Middle frontal gyrus (tissue), 1 donor: ENCODE data around the gene BMPR1B.
"Not testable (repeated sequence)": the region's sequence is repeated elsewhere in the genome, so short reads cannot be mapped to it uniquely, and the experiment has no call there.

Experiments used
- DNase-seq: peaks from one replicate; pipeline ENCODE4 v3.0.0-alpha.2; 2015; ENCODE audit warnings: low spot score; ENCODE audit errors: extremely low spot score

BMPR1B gene

DNA sequence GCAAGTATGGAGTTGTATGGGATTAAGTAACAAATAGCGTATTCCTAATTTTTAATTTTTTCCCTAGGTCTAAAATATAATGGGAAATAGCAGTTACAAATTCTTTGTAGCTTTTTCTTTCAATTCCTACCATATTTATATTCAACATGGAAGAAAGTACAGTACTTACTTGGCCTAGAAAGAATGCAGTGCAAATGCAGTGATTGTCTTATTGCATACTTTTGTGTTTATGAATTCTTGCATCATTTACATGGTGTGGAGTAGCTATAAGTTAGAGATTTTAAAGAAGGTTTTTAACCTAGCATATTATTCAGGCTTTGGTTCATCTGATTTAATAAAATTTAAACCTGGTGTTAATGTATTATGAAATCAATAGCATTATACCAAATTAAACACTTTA, 263.3 kb downstream of the BMPR1B start:
- no peak for DNase-seq

DNA sequence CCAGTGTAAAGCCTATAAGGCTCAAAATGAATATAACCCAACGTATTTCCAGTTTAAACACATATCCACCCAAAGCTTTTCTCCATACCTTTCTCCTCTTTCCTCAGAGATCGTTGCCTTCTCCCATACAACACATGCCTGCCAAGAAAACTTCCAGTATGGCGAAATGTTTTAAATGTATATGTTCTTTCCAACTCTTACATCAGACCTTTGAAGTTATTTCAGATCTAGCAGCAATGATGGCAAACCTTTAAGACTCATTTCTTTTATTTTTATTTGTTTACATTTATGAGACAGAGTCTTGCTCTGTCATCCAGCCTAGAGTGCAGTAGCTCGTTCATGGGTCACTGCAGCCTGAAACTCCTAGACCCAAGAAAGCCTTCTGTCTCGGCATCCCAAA, 265.4 kb downstream of the BMPR1B start:
- DNase-seq, result no peak

DNA sequence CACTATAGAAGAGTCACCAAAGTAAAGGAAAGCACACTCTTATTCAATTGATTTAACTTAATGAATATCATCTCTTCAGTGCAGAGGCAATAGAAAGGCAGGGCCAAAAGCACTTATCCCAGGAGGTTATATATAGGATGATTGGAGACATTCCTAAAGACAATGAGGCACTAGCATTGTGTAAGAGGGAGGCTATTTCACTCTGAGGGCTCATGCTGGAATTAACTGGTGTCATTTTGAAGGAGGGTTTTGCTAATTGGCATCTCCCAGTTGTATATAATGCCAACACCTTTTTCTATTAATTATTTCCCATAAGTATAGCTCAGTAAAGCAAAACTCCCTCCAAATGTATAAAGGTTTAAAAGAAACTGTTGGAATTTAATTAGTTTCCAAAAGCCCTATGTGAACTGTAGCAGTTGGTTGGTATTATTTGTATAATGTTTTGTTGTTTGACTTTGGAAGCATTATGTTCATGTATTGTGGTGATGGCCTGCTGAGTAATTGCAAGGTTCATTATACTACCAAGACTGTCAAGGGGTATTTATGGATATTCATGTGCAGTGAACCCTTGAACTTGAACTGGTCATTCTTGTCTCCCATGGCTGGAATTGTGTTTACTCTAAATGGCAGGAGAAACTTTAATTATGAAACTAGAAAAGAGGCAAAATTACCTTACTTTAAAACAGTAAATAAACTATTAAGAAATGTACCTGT, 270.3 kb downstream of the BMPR1B start:
- DNase-seq, result no peak

DNA sequence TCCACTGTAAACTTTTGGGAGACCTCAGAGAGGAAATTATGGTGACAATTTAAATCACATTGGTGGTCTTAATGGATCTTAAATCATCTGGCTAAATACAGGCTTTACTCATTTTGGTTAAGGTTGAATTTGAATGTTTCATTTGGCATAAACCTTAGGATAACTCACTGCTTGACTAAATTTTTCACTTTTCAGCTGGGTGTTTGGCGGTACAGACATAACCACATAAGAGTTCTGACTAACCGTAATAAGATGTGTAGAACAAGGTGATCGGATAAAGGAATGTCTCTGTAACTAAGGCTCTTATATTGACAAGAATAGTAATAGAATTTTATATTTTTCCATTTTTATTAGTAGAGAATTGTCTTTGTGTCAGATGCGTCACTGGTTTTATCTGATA, 281.0 kb downstream of the BMPR1B start:
- no peak for DNase-seq

DNA sequence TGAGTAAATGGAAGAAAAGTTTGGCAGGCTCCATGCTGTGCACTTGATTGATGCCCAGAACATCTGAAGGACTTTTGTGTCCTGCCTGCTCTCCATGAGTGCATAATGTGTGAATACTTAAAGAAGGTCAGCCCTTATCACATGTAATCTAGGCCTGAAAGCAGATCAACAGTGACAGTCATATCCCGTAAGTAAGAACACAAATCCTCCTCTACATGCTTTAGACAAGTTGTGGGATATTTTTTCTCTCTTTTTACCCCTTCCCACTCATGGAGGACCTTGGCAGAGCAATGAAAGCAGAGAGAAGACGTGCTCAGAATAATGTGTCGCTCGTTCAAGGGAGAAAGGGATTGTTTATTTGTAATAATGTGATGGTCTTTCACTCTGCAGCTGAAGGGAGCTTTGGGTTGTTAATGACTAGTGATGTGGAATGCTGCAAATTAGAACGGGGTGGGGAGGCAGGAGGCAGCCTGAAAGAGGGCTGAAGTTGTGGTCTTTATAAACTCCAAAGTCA, 286.6 kb downstream of the BMPR1B start:
- DNase-seq, result peak; percentile 24

DNA sequence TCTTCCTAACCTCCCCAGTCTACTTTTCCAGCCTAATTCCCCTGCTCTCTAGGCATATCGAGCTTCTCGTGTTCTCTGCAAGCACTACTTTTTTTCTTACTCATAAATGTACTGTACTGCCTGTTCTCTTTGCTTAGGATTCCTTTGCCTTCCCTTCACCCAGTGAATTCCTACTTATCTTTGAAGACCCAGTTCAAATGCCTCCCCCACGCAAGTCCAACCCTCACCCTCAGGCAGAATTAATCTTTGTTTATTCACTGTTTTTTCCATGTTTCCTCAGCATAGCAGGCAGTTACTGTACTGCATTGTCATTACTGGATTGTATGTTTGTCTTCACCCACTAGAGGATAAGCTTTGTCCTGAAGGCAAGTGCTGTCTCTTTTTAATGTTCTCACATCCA, 287.7 kb downstream of the BMPR1B start:
- DNase-seq, result no peak

DNA sequence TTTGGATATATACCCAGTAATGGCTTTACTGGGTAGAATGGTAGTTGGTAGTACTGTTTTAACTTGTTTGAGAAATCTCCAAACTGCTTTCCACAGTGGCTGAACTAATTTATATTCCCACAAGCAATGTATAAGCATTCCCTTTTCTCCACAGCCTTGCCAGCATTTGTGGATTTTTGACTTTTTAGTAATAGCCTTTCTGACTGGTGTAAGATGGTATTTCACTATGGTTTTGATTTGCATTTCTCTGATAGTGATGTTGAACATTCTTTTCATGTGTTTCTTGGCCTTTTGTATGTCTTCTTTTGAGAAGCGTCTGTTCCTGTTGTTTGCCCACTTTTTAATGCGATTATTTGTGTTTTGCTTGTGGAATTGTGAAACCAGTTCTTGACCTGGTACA, 290.5 kb downstream of the BMPR1B start:
- no peak for DNase-seq

DNA sequence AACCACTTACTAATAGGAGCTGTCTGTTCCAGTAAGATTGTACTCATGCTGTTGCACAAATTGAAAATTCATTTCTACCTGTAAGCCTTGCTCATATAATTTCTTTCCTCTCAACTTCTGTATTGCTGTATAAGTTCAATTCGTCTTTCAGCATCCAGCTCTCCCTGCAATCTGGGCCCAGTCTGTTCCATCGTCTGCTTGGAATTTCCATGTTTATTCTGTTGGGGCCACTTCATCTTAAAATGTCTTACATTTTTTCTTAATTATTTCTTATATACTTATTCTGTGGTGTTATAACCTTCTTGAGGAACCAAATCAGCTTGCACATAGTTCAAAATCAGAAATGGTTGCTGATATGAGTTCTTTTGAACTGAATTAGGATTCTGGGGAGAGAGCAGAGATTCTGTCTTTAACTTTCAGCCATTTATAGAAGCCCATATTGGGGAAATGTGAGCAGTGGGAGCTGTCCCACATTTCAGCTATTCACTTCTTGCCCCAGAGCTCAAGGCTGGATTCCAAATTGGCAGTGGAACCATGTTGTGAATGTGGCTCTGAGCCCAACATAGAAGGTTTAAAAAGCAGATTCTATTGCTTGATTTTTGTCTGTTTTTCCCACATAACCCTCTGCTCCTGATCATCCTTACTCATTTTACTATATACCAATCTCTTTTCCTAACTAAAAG, 291.9 kb downstream of the BMPR1B start:
- no peak for DNase-seq

DNA sequence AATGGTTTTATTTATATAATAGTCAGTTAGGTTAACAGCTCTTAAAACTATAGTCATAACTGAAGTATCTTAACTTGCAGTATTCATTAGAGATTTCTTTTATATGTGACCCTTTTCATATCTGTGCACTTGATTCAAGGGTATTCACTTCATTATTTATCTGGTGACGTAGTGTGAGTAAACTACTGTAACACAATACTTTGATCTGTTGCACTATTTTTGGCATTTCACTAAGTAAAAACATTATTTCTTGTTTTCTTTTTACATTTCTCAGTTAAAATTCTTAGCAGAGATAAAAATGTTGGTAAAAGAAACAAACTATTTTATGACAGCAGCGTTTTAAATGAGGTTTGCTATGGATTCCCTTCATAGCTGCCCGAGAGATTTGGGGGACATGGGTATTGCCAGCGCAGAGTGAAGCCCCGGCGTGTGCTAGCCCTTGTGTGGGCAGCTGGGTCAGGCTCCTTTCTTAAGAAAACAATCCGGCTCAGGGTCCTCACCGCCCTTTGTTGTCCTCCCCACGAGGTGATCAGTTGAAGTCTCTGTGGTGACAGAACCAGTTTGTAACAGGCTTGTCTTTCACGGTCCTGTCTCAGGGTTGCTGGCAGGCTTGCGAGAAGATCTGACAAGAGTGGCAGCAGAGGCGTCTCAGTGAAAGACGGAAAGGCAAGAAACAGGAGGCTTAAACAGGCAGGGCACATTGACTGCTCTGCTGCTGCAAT, 293.4 kb downstream of the BMPR1B start:
- no peak for DNase-seq

DNA sequence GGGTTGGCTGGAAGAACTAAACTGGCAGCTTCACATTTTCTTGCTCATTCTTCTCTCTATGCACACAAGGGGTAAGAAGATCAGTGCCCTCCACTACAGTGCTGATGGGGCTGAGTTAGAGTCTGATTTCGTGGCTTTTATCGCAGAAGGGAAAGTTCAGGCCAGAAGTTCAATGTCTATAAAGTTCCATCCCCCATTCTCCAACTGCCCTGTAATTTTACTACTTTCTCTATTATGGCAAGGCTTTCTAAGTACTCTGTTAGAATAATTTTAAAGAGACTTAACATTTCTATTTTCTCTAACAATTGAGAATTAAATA, 293.9 kb downstream of the BMPR1B start:
- DNase-seq, result no peak

DNA sequence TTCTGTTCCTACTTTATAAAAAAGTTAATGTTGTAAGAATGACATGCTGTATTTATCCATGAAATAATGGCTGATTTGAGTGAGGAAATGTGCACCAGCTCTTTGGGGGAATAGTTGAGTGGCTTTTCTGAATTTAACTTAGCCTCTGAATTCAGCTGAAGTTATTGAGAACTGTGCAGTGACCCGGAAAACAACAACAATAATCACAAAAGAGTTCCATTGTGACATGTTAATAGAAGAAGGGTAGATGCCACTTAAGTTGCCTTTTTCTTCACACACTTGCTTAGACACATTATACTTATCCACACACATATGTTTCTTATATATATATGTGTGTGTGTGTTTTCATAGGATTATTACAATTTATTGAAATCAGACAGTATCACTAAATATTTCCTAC, 301.2 kb downstream of the BMPR1B start:
- no peak for DNase-seq

DNA sequence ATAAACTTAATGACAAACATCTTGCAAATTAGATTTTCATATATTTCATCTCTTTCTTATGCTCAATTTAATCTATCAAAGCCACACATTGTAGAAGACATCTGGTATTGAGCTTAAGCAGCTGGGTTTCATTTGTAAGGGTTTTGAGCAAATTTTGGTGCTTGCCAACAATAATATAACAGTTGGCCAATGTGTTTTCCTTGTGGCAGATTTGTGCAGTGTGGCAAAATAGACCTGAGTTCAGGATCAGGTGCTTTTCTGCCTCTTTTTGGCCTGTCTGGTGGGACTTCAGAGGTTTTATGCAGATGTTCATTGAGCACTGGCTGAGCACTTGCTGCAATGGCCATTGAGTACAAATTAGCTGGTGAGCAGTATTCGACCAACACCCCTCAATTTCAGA, 301.9 kb downstream of the BMPR1B start:
- no peak for DNase-seq

DNA sequence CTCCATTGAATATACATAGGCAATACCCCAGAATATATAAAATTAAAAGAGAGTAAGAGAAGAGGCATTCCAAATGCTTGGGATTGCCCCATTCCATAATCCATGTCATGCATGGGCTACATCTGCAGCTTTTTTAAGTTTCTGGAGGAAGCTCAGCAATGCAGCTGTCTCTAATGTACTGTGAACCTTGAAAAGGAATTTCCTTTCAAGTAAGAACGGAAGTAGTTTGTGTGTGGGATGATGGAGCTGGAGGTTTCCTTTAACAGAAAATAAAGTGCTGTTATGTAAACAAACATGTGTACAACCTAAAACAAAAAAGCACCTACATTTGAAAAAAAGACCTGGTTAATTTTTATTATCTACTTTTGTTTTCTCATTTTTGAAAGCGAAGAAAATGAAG, 303.5 kb downstream of the BMPR1B start:
- no peak for DNase-seq

DNA sequence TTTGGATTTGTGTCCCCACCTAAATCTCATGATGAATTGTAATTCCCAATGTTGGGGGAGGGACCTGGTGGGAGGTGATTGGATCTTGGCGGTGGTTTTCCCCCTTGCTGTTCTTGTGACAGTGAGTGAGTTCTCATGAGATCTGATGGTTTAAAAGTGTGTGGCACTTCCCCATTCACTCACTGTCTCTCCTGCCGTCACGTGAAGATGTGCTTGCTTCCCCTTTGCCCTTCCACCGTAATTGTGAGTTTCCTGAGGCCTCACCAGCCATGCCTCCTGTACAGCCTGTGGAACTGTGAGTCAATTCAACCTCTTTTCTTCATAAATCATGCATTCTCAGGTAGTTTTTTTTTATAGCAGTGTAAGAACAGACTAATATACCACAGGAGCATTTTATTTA, 304.0 kb downstream of the BMPR1B start:
- not testable (repeated sequence) for DNase-seq

DNA sequence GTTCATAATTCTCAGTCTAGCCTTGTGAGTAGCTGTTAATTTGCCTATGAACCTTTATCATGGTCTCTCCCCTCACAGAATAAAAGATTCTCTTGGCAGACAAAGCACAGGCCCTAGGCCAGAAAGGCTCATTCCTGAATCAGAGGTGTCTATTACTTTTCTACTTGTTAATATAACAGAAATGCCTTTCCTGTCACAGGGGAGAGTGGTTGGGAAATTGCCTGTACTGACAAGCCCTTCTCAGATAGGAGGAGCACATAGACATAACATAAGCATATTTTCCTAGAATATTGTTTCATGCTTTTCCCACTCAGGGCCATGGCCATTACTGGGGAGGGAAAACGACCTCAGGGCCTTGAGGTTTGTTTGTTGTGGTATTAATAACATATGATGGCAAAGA, 308.3 kb downstream of the BMPR1B start:
- DNase-seq, result no peak

DNA sequence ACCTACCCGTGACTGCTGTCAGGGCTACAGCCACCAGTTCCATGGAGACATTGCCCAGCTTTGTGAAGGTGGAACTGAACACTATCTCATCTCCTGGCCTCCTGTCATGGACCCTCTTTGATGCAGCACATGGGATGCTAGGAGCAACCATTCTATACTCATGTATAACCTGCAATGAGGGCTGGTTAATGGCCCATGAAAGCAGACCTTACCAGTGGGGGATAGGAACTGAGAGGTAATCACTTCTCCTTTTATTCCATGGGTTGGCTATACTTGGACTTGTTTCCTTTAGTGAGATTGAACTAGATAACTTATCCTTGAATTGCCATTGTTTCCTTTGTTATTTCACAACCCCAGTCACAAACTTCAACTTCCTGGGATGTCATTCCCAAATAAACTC, 310.6 kb downstream of the BMPR1B start:
- no peak for DNase-seq

DNA sequence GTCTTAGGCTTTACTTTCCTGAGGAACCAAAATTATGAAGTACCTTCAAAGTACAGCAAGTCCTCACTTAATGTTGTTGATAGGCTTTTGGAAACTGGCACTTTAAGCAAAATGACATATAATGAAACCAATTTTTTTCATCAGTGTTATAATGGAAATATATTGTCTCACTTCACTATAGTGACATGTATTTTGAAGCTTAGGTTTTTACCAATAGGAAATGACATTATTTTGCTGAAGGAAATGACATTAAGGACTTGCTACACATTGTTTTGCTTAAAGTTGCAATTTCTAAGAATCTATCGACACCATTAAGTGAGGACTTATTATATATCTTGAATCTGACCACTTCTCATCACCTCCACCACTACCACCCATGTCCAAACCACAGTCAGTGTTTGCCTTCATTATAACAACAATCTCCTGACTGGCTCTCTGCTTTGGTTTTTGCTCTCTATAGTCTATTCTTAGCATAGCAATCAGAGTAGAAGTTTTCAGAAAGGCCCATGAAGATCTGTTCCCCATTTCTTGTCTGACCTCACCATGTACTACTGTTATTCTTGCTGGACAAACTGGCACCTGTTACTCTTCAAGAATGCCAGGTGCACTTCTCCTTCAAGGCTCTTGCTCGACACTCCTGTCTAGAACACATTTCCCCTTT, 311.2 kb downstream of the BMPR1B start:
- no peak for DNase-seq

DNA sequence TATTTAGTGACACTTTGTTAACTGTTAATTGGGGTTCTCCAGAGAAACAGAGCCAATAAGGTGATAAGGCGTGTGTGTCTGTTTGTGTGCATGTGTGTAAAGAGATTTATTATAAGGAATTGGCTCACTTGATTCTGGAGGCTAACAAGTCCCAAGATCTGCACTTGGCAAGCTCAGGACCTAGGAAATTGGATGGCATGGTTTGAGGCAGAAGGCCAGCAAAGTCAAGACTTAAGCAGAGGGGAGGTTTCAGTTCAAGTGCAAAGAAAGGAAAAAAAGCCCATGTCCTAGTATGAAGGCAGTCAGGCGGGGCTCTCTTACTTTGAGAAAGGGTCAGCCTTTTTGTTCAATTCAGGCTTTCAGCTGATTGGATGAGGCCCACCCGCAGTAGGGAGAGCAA, 314.1 kb downstream of the BMPR1B start:
- no peak for DNase-seq

DNA sequence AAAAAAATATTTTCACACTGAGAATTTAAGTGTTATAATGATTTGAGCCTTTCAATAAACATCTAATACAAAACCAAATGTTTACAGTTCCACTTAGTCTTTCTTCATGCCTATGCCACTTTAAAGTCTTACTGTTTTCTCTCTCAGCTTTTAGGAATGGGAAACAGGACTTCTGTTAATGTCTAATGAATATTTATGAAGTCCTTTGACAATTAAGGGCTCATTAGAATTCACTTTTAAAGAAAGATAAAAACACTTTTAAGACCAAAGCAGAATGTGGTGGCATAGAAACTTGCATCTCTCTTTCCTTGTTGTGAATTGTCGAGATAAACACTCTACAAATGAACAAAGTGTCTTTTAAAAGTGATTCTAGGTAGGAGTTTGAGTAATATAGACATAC, 315.9 kb downstream of the BMPR1B start:
- DNase-seq, result no peak

DNA sequence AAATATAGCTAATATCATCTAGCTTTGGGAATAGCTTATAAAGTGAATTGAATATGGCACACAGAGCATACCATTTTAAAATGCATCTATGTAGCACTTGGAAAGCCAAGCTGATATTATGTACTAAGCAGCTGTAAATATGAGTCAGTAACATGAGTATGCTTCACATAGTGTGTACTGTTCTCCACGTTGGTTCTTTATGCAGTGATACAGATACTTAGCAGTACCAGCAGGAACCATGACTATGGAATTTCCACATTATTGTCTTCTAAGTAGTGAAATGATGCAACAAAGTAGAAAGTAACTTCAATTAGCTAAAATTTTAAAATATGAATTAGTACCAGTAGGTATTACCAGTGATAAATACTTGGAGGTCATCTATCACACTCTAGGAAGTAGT, 320.1 kb downstream of the BMPR1B start:
- no peak for DNase-seq

DNA sequence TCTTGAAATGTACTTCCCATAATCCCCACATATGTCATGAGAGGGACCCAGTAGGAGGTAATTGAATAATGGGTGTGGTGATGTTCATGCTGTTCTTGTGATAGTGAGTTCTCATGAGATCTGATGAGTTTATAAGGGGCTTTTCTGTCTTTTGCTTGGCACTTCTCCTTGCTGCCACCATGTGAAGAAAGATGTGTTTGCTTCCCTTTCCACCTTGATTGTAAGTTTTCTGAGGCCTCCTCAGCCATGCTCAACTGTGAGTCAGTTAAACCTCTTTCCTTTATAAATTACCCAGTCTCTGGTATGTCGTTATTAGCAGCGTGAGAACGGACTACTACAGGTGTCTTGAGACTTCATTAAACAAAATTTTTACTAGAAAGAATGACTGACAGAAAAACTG, 323.2 kb downstream of the BMPR1B start:
- DNase-seq, result no peak

DNA sequence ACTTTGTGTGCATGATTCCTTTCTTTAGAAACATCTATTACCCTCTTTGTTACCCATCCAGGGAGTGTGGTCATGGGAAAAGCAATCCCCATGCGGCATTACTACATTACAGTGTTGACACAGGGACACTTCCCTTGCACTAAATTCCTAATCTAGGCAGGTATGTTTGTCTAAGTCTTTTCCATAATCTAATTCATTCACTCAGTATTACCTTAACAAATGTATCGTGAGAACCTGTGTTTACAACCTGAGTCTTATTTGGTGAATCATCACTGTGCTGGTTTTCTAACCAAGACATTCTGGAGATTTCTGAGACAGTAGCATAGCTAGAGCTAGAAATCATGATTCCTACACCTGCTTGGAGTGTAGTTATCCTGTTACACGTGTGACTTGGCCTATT, 326.8 kb downstream of the BMPR1B start:
- no peak for DNase-seq
